Measurements from ENCODE around the gene LRRC1. TPM values are rescaled to one million over a fixed set of nuclear protein-coding genes. Genes with fewer than 3 reads are reported as not detected.

The LRRC1 gene
- total RNA-seq, 1 donor from 2014 or later: 6.4 TPM

GRCh38 chr6:53931086-53931485, 136.3 kb downstream of the LRRC1 start:
- no peak for DNase-seq (ENCODE audit: low spot score)
- intact Hi-C loops (cut with DNase I): loop anchor here (10.0 kb wide), 1 partner anchor 66 kb away; no protein-coding TSS in a partner anchor

- intact Hi-C loops (cut with DNase I): loop anchor here (10.0 kb wide), 1 partner anchor 68 kb away; no protein-coding TSS in a partner anchor
- no peak for DNase-seq (ENCODE audit: low spot score)
Measured at GRCh38 chr6:53932516-53932915, 137.7 kb downstream of the LRRC1 start.

- no peak for DNase-seq (ENCODE audit: low spot score)
- intact Hi-C loops (cut with DNase I): loop anchor here (10.0 kb wide), 1 partner anchor 69 kb away; no protein-coding TSS in a partner anchor
Measured at GRCh38 chr6:53934023-53934422, 139.2 kb downstream of the LRRC1 start.

GRCh38 chr6:53937461-53937860, 142.7 kb downstream of the LRRC1 start:
- no peak for DNase-seq (ENCODE audit: low spot score)
- intact Hi-C loops (cut with DNase I): loop anchor here (10.0 kb wide), 1 partner anchor 73 kb away; no protein-coding TSS in a partner anchor

GRCh38 chr6:53938810-53939209, 144.0 kb downstream of the LRRC1 start:
- intact Hi-C loops (cut with DNase I): loop anchor here (10.0 kb wide), 1 partner anchor 74 kb away; no protein-coding TSS in a partner anchor
- DNase-seq (ENCODE audit: low spot score): no peak

- intact Hi-C loops (cut with DNase I): loop anchor here (5.0 to 10.0 kb wide), 2 partner anchors 75 to 143 kb away; partner anchors contain the start of gene LRRC1
Measured at GRCh38 chr6:53939830-53940229, 145.0 kb downstream of the LRRC1 start.

GRCh38 chr6:53943395-53943794, 148.6 kb downstream of the LRRC1 start:
- intact Hi-C loops (cut with DNase I): loop anchor here (5.0 kb wide), 1 partner anchor 146 kb away; the partner anchor contains the start of gene LRRC1
- no peak for DNase-seq (ENCODE audit: low spot score)

More at GRCh38 chr6:53939830-53940229, 145.0 kb downstream of the LRRC1 start:
- DNase-seq (ENCODE audit: low spot score): no peak

- intact Hi-C loops (cut with DNase I): loop anchor here (5.0 kb wide), 1 partner anchor 147 kb away; the partner anchor contains the start of gene LRRC1
- DNase-seq (ENCODE audit: low spot score): no peak
Measured at GRCh38 chr6:53944091-53944490, 149.3 kb downstream of the LRRC1 start.

GRCh38 chr6:53944543-53944942, 149.7 kb downstream of the LRRC1 start:
- intact Hi-C loops (cut with DNase I): loop anchor here (5.0 kb wide), 1 partner anchor 147 kb away; the partner anchor contains the start of gene LRRC1
- DNase-seq (ENCODE audit: low spot score): no peak

GRCh38 chr6:53945765-53946407, 151.1 kb downstream of the LRRC1 start:
- DNase-seq (ENCODE audit: low spot score): no peak
- intact Hi-C loops (cut with DNase I): no loop called here

- intact Hi-C loops (cut with DNase I): no loop called here
- DNase-seq (ENCODE audit: low spot score): no peak
Measured at GRCh38 chr6:53947780-53948179, 153.0 kb downstream of the LRRC1 start.

GRCh38 chr6:53951383-53951782, 156.6 kb downstream of the LRRC1 start:
- intact Hi-C loops (cut with DNase I): no loop called here
- DNase-seq (ENCODE audit: low spot score): no peak

- intact Hi-C loops (cut with DNase I): loop anchor here (1.0 to 5.0 kb wide), 2 partner anchors 160 to 229 kb away; no protein-coding TSS in a partner anchor
Measured at GRCh38 chr6:53956068-53956711, 161.4 kb downstream of the LRRC1 start.

GRCh38 chr6:53956804-53957203, 162.0 kb downstream of the LRRC1 start:
- no peak for DNase-seq (ENCODE audit: low spot score)
- intact Hi-C loops (cut with DNase I): loop anchor here (1.0 to 5.0 kb wide), 2 partner anchors 161 to 230 kb away; no protein-coding TSS in a partner anchor

More at GRCh38 chr6:53956068-53956711, 161.4 kb downstream of the LRRC1 start:
- DNase-seq (ENCODE audit: low spot score): peak; percentile 81

- intact Hi-C loops (cut with DNase I): loop anchor here (5.0 kb wide), 1 partner anchor 232 kb away; no protein-coding TSS in a partner anchor
- no peak for DNase-seq (ENCODE audit: low spot score)
Measured at GRCh38 chr6:53959717-53960116, 164.9 kb downstream of the LRRC1 start.

- DNase-seq (ENCODE audit: low spot score): no peak
- intact Hi-C loops (cut with DNase I): no loop called here
Measured at GRCh38 chr6:53960311-53960710, 165.5 kb downstream of the LRRC1 start.

GRCh38 chr6:53961679-53962370, 167.0 kb downstream of the LRRC1 start:
- no peak for DNase-seq (ENCODE audit: low spot score)
- intact Hi-C loops (cut with DNase I): no loop called here

- no peak for DNase-seq (ENCODE audit: low spot score)
- intact Hi-C loops (cut with DNase I): no loop called here
Measured at GRCh38 chr6:53962646-53963045, 167.8 kb downstream of the LRRC1 start.

- intact Hi-C loops (cut with DNase I): no loop called here
- no peak for DNase-seq (ENCODE audit: low spot score)
Measured at GRCh38 chr6:53967415-53967814, 172.6 kb downstream of the LRRC1 start.

Data from cardiac septum (tissue), 1 donor.